Kidney (tissue), 14 donors: ENCODE data around the gene PBX4. TPM values are rescaled to one million over a fixed set of nuclear protein-coding genes. Genes with fewer than 3 reads are reported as not detected.

Experiments used
- DNase-seq, 5 donors: peaks; one replicate each; pipeline ENCODE4 v3.0.0-alpha.2; 2013 to 2020
- FAIRE-seq: peaks from 2 replicates; lab custom pipeline; 2012; peaks lifted over from hg19 to GRCh38; lab: Jason Lieb, UNC
- H3K27ac ChIP-seq, 2 donors: one replicate each; pipeline ENCODE4 v1.7.0; 2013; ENCODE audit warnings: low read depth in 2 of 2, low read length in 2 of 2, inconsistent platforms in 1 of 2
- H3K27me3 ChIP-seq: one replicate; pipeline ENCODE4 v1.7.1; 2013; ENCODE audit warnings: low read length, inconsistent platforms; ENCODE audit not compliant: control insufficient read depth, insufficient read depth
- H3K36me3 ChIP-seq, 3 donors: one replicate each; pipeline versions ENCODE4 v1.7.0 to v1.7.1; 2013; ENCODE audit warnings: low read length in 3 of 3, control low read depth in 1 of 3, inconsistent platforms in 1 of 3; ENCODE audit not compliant: insufficient read depth in 3 of 3, control insufficient read depth in 2 of 3
- H3K4me1 ChIP-seq, 3 donors: one replicate each; pipeline versions ENCODE4 v1.7.0 to v1.7.1; 2013; ENCODE audit warnings: low read length in 3 of 3, inconsistent platforms in 1 of 3, low read depth in 1 of 3; ENCODE audit not compliant: control insufficient read depth in 2 of 3, insufficient read depth in 2 of 3
- H3K4me3 ChIP-seq, 3 donors: one replicate each; pipeline versions ENCODE4 v1.7.0 to v1.8.1; 2013; ENCODE audit warnings: low read length in 3 of 3, control low read depth in 1 of 3, inconsistent platforms in 1 of 3
- H3K9ac ChIP-seq, 3 donors: one replicate each; pipeline versions ENCODE4 v1.7.0 to v1.7.1; 2013; ENCODE audit warnings: low read length in 3 of 3, control low read depth in 1 of 3, inconsistent platforms in 1 of 3
- H3K9me3 ChIP-seq, 3 donors: one replicate each; pipeline versions ENCODE4 v1.7.0 to v1.7.1; 2013; ENCODE audit warnings: low read length in 3 of 3, control low read depth in 1 of 3, inconsistent platforms in 1 of 3; ENCODE audit not compliant: control insufficient read depth in 2 of 3, insufficient read depth in 1 of 3
- intact Hi-C: fragments of 100-400 bp; cut with DNase I; formaldehyde crosslinking; loops from one replicate; pipeline ENCODE4 v1.11.1; 2022
- polyA plus RNA-seq: library from polyadenylated mRNA; stranded (reverse); fragments of 350-450 nt; fragmentation: Illumina TruSeq; extraction: RNeasy Lipid Tissue Mini Kit (QIAGEN cat#74804); gene quantifications from one replicate; pipeline ENCODE4 v1.2.3, GENCODE V29; 2014; ENCODE audit warnings: low read depth, low replicate concordance; ENCODE audit not compliant: insufficient read depth
- total RNA-seq: library from RNA; stranded (reverse); fragmentation: NEBNext Ultra II Directional; extraction: Animal tissue kit (Norgen Biotek cat#: 25700); gene quantifications from one replicate; pipeline ENCODE4 v1.2.1, GENCODE V29; 2021
- TF ChIP-seq, protein P1 (sequence below): IDR thresholded peaks from 3 replicates; pipeline ENCODE4 v1.5.1; 2012; ENCODE audit warnings: mild to moderate bottlenecking, moderate library complexity, borderline replicate concordance; ENCODE audit not compliant: insufficient read depth; ENCODE audit errors: extremely low read depth
- donor health status: control.
- donor health status: control.
- donor health status: control.
- donor health status: control.
- donor health status: control.
- donor health status: DM: yes; HTN: yes; CAD: no.
- donor health status: Normal renal cell carcinoma (clear cell type).

PBX4 gene
- total and polyA plus RNA-seq, 2 donors from 2014 or later: 3.9 to 5.7 TPM

DNA sequence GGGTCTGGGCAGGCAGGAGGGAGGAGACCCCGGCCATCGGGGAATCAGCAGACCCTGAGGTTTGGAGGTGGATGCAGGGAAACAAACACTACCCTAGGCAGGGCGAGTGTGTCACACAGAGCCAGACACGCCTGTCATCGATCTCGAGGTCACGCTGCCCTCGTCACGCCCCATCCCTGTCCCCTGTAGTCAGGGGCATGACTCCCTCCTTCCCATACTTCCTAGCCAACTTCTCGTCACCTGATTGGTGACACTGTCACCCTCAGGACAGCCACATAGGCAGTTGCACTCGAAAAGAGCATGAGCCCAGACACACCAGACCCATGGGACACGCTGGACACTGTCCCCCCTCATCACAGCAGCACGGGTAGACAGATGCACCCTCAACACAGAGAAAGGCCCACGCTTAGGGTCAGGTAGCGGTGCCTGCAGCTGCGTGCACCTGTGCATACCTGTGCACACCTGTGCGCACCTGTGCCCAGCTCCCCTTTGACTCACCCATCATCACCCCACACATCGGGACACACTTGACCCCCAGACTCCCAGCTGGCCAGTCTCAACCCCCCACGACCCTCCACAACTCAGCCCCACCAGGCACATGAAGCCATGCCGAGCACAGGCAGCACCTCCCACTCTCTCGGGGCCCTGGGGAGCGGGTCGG lies 68.6 kb downstream of the PBX4 start:
- TF ChIP-seq, protein P1, sequence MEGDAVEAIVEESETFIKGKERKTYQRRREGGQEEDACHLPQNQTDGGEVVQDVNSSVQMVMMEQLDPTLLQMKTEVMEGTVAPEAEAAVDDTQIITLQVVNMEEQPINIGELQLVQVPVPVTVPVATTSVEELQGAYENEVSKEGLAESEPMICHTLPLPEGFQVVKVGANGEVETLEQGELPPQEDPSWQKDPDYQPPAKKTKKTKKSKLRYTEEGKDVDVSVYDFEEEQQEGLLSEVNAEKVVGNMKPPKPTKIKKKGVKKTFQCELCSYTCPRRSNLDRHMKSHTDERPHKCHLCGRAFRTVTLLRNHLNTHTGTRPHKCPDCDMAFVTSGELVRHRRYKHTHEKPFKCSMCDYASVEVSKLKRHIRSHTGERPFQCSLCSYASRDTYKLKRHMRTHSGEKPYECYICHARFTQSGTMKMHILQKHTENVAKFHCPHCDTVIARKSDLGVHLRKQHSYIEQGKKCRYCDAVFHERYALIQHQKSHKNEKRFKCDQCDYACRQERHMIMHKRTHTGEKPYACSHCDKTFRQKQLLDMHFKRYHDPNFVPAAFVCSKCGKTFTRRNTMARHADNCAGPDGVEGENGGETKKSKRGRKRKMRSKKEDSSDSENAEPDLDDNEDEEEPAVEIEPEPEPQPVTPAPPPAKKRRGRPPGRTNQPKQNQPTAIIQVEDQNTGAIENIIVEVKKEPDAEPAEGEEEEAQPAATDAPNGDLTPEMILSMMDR: no peak
- H3K27me3 ChIP-seq: no peaks in the 10 kb centered on the region
- H3K4me3 ChIP-seq: no peak overlapping the region
- H3K4me1 ChIP-seq: no peaks in the 10 kb centered on the region
- no peak overlapping the region for H3K27ac ChIP-seq
- H3K9ac ChIP-seq: no peak overlapping the region
- no peaks in the 10 kb centered on the region for H3K36me3 ChIP-seq
- intact Hi-C loops: no loop called here
- FAIRE-seq (no peak), DNase-seq (peak in 2 of 5 donors; percentile 45 to 60)
- H3K9me3 ChIP-seq: no peaks in the 10 kb centered on the region

GRCh38 chr19:19548915-19549759 lies 69.3 kb downstream of the PBX4 start:
- Histone ChIP-seq H3K9ac (no peak overlapping the region), H3K4me3 (no peak overlapping the region), H3K27me3 (no peaks in the 10 kb centered on the region), H3K36me3 (no peaks in the 10 kb centered on the region), H3K9me3 (no peaks in the 10 kb centered on the region), H3K4me1 (no peaks in the 10 kb centered on the region), H3K27ac (no peak overlapping the region)
- TF ChIP-seq, protein P1: no peak
- DNase-seq (peak in 1 of 5 donors; percentile 28), FAIRE-seq (no peak)
- intact Hi-C loops: no loop called here

DNA sequence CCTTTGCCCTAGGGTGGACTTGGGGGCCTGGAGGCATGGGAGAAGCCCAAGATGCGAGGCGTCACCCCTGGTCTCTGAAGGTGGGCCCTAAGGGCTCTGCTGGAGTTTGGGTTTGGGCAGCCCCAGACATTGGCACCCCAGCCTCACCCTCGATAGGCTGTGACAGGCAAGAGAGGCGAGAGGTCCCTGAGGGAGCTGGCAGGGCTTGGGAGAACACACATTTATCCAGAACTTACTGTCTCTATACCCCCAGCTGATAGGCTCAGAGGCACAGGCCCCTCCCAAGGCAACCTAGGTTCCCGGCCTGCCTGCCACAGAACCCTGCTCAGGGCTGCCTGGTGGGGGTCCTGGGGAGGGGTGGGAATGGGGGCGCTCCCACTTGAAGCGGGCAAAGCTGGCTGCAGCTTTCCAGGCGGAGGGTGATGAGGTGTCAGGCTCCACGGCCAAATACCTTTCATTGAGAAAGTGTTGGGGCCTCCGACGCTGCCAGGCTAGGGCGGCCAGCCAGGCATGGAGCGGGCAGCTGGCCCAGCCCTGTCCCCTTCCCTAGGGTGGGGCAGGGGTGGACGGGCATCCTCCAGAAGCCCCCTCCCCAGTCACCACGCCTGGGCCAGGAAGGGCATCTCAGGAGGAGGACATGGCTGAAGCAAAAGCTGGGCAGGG lies 70.7 kb downstream of the PBX4 start:
- Histone ChIP-seq H3K27me3 (no peaks in the 10 kb centered on the region), H3K27ac (no peak overlapping the region), H3K9me3 (no peaks in the 10 kb centered on the region), H3K4me3 (no peak overlapping the region), H3K9ac (no peak overlapping the region), H3K36me3 (no peaks in the 10 kb centered on the region), H3K4me1 (no peaks in the 10 kb centered on the region)
- TF ChIP-seq, protein P1: no peak
- FAIRE-seq (no peak), DNase-seq (peak in 1 of 5 donors; percentile 60)
- intact Hi-C loops: no loop called here
